Embryonic facial prominence (tissue), 1 donor: ENCODE data around the gene UFSP1.
"Not testable (repeated sequence)": the region's sequence is repeated elsewhere in the genome, so short reads cannot be mapped to it uniquely, and the experiment has no call there.

ENCODE experiments used
- DNase-seq: peaks from one replicate; pipeline ENCODE4 v3.0.0-alpha.2; 2016; ENCODE audit errors: extremely low spot score

Gene UFSP1

GRCh38 chr7:100888988-100889750 is at the start of gene UFSP1:
UFSP1 (minus strand) TSS chr7:100889715; CDS start chr7:100889271, 444 bp downstream.
- no peak for DNase-seq

GRCh38 chr7:100936167-100936566 is 46.7 kb upstream of the UFSP1 start:
- DNase-seq: not testable (repeated sequence)

- DNase-seq: not testable (repeated sequence)
These were observed 45.9 kb upstream of the UFSP1 start for GRCh38 chr7:100935381-100935780.

- DNase-seq: no peak
These were observed 44.2 kb upstream of the UFSP1 start for GRCh38 chr7:100933734-100934133.

GRCh38 chr7:100929808-100930174 is 40.3 kb upstream of the UFSP1 start:
- DNase-seq: no peak

GRCh38 chr7:100923616-100924015 is 34.1 kb upstream of the UFSP1 start:
- DNase-seq: not testable (repeated sequence)

- no peak for DNase-seq
These were observed 31.5 kb upstream of the UFSP1 start for GRCh38 chr7:100921039-100921438.

- not testable (repeated sequence) for DNase-seq
These were observed 30.4 kb upstream of the UFSP1 start for GRCh38 chr7:100919779-100920437.

GRCh38 chr7:100919335-100919734 is 29.8 kb upstream of the UFSP1 start:
- not testable (repeated sequence) for DNase-seq

- DNase-seq: no peak
These were observed 25.4 kb upstream of the UFSP1 start for GRCh38 chr7:100914879-100915447.

GRCh38 chr7:100914208-100914878 is 24.8 kb upstream of the UFSP1 start:
- DNase-seq: no peak

- no peak for DNase-seq
These were observed 22.0 kb upstream of the UFSP1 start for GRCh38 chr7:100911484-100911883.

- not testable (repeated sequence) for DNase-seq
These were observed 20.9 kb upstream of the UFSP1 start for GRCh38 chr7:100910443-100910842.

- DNase-seq: no peak
These were observed 19.0 kb upstream of the UFSP1 start for GRCh38 chr7:100908512-100908911.

GRCh38 chr7:100902638-100903037 is 13.1 kb upstream of the UFSP1 start:
- DNase-seq: no peak

GRCh38 chr7:100901921-100902332 is 12.4 kb upstream of the UFSP1 start:
- no peak for DNase-seq

GRCh38 chr7:100900978-100901377 is 11.5 kb upstream of the UFSP1 start:
- no peak for DNase-seq

GRCh38 chr7:100899432-100899831 is 9.9 kb upstream of the UFSP1 start:
- no peak for DNase-seq

GRCh38 chr7:100897772-100898454 is 8.4 kb upstream of the UFSP1 start:
- DNase-seq: no peak

GRCh38 chr7:100896732-100897608 is 7.5 kb upstream of the UFSP1 start:
- no peak for DNase-seq
